Thymus (tissue), 11 donors: ENCODE data around the gene PRTN3. TPM values are rescaled to one million over a fixed set of nuclear protein-coding genes. Genes with fewer than 3 reads are reported as not detected.
"Not testable (repeated sequence)": the region's sequence is repeated elsewhere in the genome, so short reads cannot be mapped to it uniquely, and the experiment has no call there.

ENCODE experiments used
- DNase-seq, 9 donors: peaks; one replicate each; pipeline ENCODE4 v3.0.0-alpha.2; 2013; ENCODE audit warnings: low spot score in 9 of 9, low read depth in 6 of 9, missing footprints in 1 of 9
- H3K27ac ChIP-seq, 2 donors: one replicate each; pipeline ENCODE4 v1.5.1; 2013; ENCODE audit warnings: control low read depth in 1 of 2, low read depth in 1 of 2, low read length in 1 of 2, mild to moderate bottlenecking in 1 of 2, moderate library complexity in 1 of 2
- H3K27me3 ChIP-seq, 2 donors: one replicate each; pipeline ENCODE4 v1.5.1; 2013; ENCODE audit warnings: low read length in 1 of 2; ENCODE audit not compliant: control insufficient read depth in 2 of 2, insufficient read depth in 1 of 2
- H3K36me3 ChIP-seq, 2 donors: one replicate each; pipeline ENCODE4 v1.5.1; 2013; ENCODE audit warnings: low read length in 1 of 2, mild to moderate bottlenecking in 1 of 2, moderate library complexity in 1 of 2; ENCODE audit not compliant: control insufficient read depth in 2 of 2, insufficient read depth in 2 of 2
- H3K4me1 ChIP-seq, 2 donors: one replicate each; pipeline ENCODE4 v1.5.1; 2013; ENCODE audit warnings: low read length in 2 of 2; ENCODE audit not compliant: control insufficient read depth in 2 of 2, insufficient read depth in 2 of 2
- H3K4me3 ChIP-seq, 2 donors: one replicate each; pipeline ENCODE4 v1.5.1; 2013; ENCODE audit warnings: low read length in 2 of 2, control low read depth in 1 of 2, mild to moderate bottlenecking in 1 of 2
- H3K9me3 ChIP-seq, 2 donors: one replicate each; pipeline ENCODE4 v1.5.1; 2013; ENCODE audit warnings: low read length in 1 of 2, mild to moderate bottlenecking in 1 of 2; ENCODE audit not compliant: control insufficient read depth in 2 of 2, insufficient read depth in 1 of 2
- WGBS: extraction: QIAGEN DNeasy Blood & Tissue Kit; methylation state at CpG from one replicate; pipeline ENCODE4 v1.1.7; 2013; 5-methylcytosine and 5-hydroxymethylcytosine counted together
- polyA plus RNA-seq: library from polyadenylated mRNA; stranded (reverse); fragments of 200-250 nt; gene quantifications from one replicate; pipeline ENCODE4 v1.2.3, GENCODE V29; 2013
- total RNA-seq: library from RNA; stranded (reverse); fragments of 120-200 nt; gene quantifications from one replicate; pipeline ENCODE4 v1.2.4, GENCODE V29; 2013
- donor health status: healthy.

The PRTN3 gene
- total and polyA plus RNA-seq, 2 donors = 15.4 to 25.2 TPM

DNA sequence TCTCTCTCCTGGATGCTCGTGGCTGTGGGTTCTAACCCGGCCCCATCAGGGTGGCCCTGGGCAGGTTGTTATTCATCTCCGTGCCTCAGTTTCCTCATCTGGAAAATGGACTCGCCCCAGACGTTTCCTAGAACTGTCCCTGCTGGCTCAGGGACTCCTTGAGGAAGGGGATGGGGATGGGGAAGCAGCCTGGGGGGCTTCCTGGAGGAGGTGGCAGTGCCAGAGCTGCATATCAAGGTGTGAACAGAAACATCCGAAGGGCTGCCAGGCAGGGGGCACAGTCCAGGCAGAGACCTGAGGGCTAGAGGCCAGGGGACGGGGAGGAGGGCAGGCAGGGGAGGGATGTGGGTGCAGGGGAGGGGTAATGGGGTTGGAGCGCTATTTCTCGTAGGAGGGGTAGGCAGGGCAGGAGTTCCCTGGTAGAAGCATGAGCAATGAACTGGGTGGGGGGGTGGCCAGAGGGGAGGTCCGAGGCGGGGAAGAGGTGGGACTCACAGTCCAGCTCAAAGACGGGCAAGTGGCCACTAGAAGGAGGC, 7.7 kb downstream of the PRTN3 start:
- no peak overlapping the region for H3K27ac ChIP-seq
- peaks cover 0 to 7% of the 10 kb centered on the region in 2 donors for H3K9me3 ChIP-seq
- peaks cover 35 to 96% of the 10 kb centered on the region in 2 donors for H3K27me3 ChIP-seq
- 58% methylated on average over 12 of the region's 12 CpGs for WGBS
- no peaks in the 10 kb centered on the region for H3K4me1 ChIP-seq
- no peak for DNase-seq
- H3K4me3 ChIP-seq = no peak overlapping the region
- H3K36me3 ChIP-seq = no peaks in the 10 kb centered on the region

DNA sequence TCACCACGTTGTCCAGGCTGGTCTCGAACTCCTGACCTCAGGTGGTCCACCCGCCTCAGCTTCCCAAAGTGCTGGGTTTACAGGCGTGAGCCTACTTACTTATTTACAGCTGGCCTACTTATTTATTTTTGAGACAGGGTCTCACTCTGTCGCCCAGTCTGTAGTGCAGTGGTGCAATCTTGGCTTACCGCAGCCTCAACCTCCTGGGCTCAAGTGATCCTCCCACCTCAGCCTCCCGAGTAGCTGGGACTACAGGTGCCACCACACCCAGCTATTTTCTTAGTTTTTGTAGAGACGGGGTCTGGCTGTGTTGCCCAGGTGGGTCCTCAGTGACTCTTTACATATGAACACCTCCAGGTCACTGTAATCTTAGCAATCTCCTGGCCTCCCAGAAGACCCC, 8.4 kb downstream of the PRTN3 start:
- H3K9me3 ChIP-seq, H3K4me3 ChIP-seq, DNase-seq, H3K27ac ChIP-seq, H3K36me3 ChIP-seq, H3K4me1 ChIP-seq: not testable (repeated sequence)
- H3K27me3 ChIP-seq = peaks cover 29 to 95% of the 10 kb centered on the region in 2 donors
- 90% methylated on average over 8 of the region's 8 CpGs for WGBS

DNA sequence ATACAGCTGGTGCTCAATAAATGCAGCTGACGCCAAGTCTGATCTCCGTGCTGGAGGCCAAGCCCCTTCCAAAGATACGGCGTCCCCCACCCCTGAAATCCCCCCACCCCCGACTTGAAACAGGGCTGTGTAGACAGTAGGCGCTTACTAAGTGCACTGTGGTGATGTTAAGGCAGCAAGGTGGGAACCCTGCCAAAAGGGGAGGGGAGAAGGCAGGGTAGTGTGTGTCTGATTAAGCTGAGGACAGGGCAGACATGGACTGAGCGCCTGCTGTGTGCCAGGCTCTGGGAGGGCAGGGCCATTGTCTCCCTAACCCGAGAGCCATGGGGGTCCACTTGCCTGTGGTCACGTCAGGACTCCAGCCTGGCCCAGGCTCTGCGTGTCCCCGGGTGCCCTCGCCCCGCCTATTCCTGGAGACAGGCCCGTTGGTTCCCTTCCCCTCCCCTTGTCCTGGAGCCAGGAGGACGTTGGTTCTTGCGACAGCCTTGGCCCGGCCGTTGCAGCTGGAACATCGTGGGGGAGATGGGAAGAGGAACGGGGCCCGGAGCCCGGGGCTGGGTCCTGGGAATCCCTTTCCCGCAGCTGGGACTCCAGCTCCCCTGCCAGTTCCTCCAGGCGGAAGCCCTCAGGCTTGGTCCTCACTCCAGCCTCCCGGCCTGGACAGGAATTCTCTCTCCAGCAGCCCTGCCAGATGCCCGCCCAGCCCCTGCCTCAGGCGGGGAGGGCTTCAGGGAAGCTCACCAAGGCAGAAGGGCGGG, 9.6 kb downstream of the PRTN3 start:
- peaks cover 29 to 93% of the 10 kb centered on the region in 2 donors for H3K27me3 ChIP-seq
- WGBS = 35% methylated on average over 28 of the region's 28 CpGs

DNA sequence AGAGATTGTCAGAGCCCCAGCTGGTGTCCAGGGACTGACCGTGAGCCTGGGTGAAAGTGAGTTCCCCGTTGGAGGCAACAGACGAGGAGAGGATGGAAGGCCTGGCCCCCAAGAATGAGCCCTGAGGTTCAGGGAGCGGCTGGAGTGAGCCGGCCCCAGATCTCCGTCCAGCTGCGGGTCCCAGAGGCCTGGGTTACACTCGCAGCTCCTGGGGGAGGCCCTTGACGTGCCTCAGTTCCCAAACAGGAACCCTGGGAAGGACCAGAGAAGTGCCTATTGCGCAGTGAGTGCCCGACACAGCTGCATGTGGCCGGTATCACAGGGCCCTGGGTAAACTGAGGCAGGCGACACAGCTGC, 10.2 kb downstream of the PRTN3 start:
- Histone ChIP-seq H3K4me3 (no peak overlapping the region), H3K4me1 (no peaks in the 10 kb centered on the region), H3K27ac (peak overlapping the region in 1 of 2 donors; percentile 42), H3K27me3 (peaks cover 26 to 92% of the 10 kb centered on the region in 2 donors), H3K36me3 (no peaks in the 10 kb centered on the region), H3K9me3 (no peaks in the 10 kb centered on the region)
- DNase-seq = no peak
- 66% methylated on average over 13 of the region's 13 CpGs for WGBS

More for the DNA sequence above, 9.6 kb downstream of the PRTN3 start:
- no peaks in the 10 kb centered on the region for H3K9me3 ChIP-seq
- no peak overlapping the region for H3K4me3 ChIP-seq
- DNase-seq = no peak
- H3K36me3 ChIP-seq = no peaks in the 10 kb centered on the region
- no peaks in the 10 kb centered on the region for H3K4me1 ChIP-seq
- no peak overlapping the region for H3K27ac ChIP-seq

DNA sequence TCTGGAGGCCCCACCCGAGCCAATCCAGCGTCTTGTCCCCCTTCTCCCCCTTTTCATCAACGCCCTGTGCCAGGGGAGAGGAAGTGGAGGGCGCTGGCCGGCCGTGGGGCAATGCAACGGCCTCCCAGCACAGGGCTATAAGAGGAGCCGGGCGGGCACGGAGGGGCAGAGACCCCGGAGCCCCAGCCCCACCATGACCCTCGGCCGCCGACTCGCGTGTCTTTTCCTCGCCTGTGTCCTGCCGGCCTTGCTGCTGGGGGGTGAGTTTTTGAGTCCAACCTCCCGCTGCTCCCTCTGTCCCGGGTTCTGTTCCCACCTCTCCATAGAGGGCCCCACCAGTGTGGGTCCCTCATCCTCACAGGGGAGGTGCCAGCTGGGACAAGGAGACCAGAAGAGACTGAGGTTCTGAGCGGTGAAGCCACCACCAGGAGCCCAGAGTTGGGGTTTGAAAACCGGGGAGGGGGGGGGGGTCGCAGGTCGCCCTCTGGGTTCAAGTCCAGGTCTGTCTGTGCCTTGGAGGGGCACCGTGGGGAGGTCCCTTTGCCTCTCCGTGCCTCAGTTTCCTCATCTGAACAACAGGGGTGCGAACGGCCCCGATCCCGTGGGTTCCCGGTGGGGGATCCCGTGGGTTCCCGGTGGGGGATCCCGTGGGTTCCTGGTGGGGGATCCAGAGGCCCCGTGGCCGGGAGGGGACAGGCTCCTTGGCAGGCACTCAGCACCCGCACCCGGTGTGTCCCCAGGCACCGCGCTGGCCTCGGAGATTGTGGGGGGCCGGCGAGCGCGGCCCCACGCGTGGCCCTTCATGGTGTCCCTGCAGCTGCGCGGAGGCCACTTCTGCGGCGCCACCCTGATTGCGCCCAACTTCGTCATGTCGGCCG, 11.6 kb downstream of the PRTN3 start, which contains the start of gene ELANE:
Gene ELANE, plus strand, starts transcription at position 168 of the 878 bp plus-strand sequence. Its CDS starts 26 bp downstream, at position 194.
- no peak within 1 kb of the TSS for H3K27ac ChIP-seq
- H3K4me3 ChIP-seq = no peak within 1 kb of the TSS
- WGBS = 67% methylated on average over 55 of the region's 55 CpGs
- no peaks in the 10 kb centered on the region for H3K4me1 ChIP-seq
- no peak for DNase-seq
- no peaks in the 10 kb centered on the region for H3K9me3 ChIP-seq
- no peaks in the 10 kb centered on the region for H3K36me3 ChIP-seq
- peaks cover 20 to 81% of the 10 kb centered on the region in 2 donors for H3K27me3 ChIP-seq

DNA sequence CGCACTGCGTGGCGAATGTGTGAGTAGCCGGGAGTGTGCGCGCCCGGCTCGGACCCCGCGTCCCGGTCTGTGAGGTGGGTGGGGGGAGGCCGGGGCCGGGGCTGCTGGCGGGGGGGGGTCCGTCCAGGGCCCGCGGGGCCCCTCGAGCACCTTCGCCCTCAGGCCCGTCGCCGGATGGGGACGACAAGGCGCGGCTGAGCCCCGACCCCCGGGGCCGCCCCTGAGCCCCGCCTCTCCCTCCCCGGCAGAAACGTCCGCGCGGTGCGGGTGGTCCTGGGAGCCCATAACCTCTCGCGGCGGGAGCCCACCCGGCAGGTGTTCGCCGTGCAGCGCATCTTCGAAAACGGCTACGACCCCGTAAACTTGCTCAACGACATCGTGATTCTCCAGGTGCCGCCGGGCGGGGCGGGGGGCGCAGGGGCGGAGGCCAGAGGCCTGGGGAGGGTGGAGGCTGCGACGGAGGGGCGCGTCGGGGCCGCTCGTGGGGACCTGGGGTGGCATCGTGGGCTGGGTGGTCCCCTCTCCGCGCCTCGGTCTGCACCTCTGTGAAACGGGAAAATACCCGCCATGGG, 12.3 kb downstream of the PRTN3 start:
- no peak for DNase-seq
- Histone ChIP-seq H3K4me3 (no peak overlapping the region), H3K27ac (no peak overlapping the region), H3K27me3 (peaks cover 20 to 81% of the 10 kb centered on the region in 2 donors), H3K36me3 (no peaks in the 10 kb centered on the region), H3K4me1 (no peaks in the 10 kb centered on the region), H3K9me3 (no peaks in the 10 kb centered on the region)
- 35% methylated on average over 67 of the region's 67 CpGs for WGBS

DNA sequence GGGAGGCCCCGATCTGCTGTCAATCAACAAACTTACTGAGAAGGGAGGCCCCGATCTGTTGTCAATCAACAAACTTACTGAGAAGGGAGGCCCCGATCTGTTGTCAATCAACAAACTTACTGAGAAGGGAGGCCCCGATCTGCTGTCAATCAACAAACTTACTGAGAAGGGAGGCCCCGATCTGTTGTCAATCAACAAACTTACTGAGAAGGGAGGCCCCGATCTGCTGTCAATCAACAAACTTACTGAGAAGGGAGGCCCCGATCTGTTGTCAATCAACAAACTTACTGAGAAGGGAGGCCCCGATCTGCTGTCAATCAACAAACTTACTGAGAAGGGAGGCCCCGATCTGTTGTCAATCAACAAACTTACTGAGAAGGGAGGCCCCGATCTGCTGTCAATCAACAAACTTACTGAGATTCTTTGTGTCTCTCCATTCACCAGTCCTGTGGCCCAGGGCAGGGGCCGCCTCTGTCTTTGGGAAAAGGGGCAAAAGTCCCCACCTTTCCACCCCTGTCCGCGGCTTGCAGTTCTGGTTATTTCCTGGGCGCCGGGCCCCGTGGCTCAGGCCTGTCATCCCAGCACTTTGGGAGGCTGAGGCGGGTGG, 12.9 kb downstream of the PRTN3 start:
- WGBS = 84% methylated on average over 12 of the region's 17 CpGs
- H3K27me3 ChIP-seq = peaks cover 20 to 81% of the 10 kb centered on the region in 2 donors
- not testable (repeated sequence) for H3K4me3 ChIP-seq, H3K9me3 ChIP-seq, DNase-seq, H3K4me1 ChIP-seq, H3K36me3 ChIP-seq, H3K27ac ChIP-seq

DNA sequence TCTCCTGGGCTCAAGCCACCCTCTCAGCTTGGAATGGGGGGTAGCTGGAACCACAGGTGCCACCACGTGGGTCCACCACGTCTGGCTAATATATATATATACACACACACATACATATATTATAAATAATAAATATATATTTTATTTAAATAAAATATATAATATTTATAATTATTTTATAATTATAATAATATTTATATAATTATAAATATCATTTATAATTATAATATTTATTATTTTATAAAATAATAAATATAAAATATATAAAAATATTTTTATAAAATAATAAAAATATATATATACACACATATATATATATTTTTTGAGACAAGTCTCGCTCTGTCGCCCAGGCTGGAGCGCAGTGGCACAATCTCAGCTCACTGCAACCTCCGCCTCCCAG, 13.8 kb downstream of the PRTN3 start:
- Histone ChIP-seq H3K4me1 (no peaks in the 10 kb centered on the region), H3K9me3 (peaks cover 0 to 5% of the 10 kb centered on the region in 2 donors), H3K27ac (no peak overlapping the region), H3K4me3 (no peak overlapping the region), H3K36me3 (no peaks in the 10 kb centered on the region), H3K27me3 (peaks cover 29 to 81% of the 10 kb centered on the region in 2 donors)
- no peak for DNase-seq
- 74% methylated on average over 6 of the region's 6 CpGs for WGBS
